Mesendoderm (in vitro differentiated cells): ENCODE measurements around the gene SLC44A1.

ENCODE experiments used
- DNase-seq: peaks from one replicate; pipeline ENCODE4 v3.0.0; 2013
- H2AK5ac ChIP-seq: 2 replicates; pipeline ENCODE4 v1.6.1; 2013; ENCODE audit warnings: low read length, inconsistent platforms
- H2BK120ac ChIP-seq: 2 replicates; pipeline ENCODE4 v1.6.1; 2013; ENCODE audit warnings: low read depth, mild to moderate bottlenecking, low read length, moderate library complexity, mixed read lengths
- H2BK15ac ChIP-seq: replicated peaks from 2 replicates; pipeline ENCODE4 v1.6.1; 2013; ENCODE audit warnings: low read depth, mild to moderate bottlenecking, moderate library complexity
- H2BK5ac ChIP-seq: 2 replicates; pipeline ENCODE4 v1.6.1; 2013; ENCODE audit warnings: low read length, inconsistent platforms
- H3K18ac ChIP-seq: 2 replicates; pipeline ENCODE4 v1.6.1; 2013; ENCODE audit warnings: mild to moderate bottlenecking, low read length, mixed read lengths
- H3K23ac ChIP-seq: one replicate; pipeline ENCODE4 v1.6.1; 2013; ENCODE audit warnings: low read length
- H3K27ac ChIP-seq: 2 replicates; pipeline ENCODE4 v1.5.1; 2013; ENCODE audit warnings: low read depth, mild to moderate bottlenecking, inconsistent platforms, low read length, moderate library complexity
- H3K27me3 ChIP-seq: 2 replicates; pipeline ENCODE4 v1.6.1; 2013; ENCODE audit warnings: low read length, control low read depth, mild to moderate bottlenecking, inconsistent platforms; ENCODE audit not compliant: insufficient read depth, poor library complexity
- H3K36me3 ChIP-seq: 2 replicates; pipeline ENCODE4 v1.6.1; 2013; ENCODE audit warnings: low read length, inconsistent platforms; ENCODE audit not compliant: control insufficient read depth, insufficient read depth
- H3K4ac ChIP-seq: one replicate; pipeline ENCODE4 v1.6.1; 2013; ENCODE audit warnings: low read depth, mild to moderate bottlenecking, low read length, moderate library complexity
- H3K4me1 ChIP-seq: 2 replicates; pipeline ENCODE4 v1.6.1; 2013; ENCODE audit warnings: low read depth, low read length, inconsistent platforms; ENCODE audit not compliant: control insufficient read depth
- H3K4me2 ChIP-seq: 2 replicates; pipeline ENCODE4 v1.6.1; 2013; ENCODE audit warnings: low read length
- H3K4me3 ChIP-seq: 2 replicates; pipeline ENCODE4 v1.5.1; 2013; ENCODE audit warnings: mild to moderate bottlenecking, low read length
- H3K56ac ChIP-seq: one replicate; pipeline ENCODE4 v1.6.1; 2013; ENCODE audit warnings: low read length
- H3K79me1 ChIP-seq: 2 replicates; pipeline ENCODE4 v1.6.1; 2013; ENCODE audit warnings: low read length, inconsistent platforms
- H3K79me2 ChIP-seq: 2 replicates; pipeline ENCODE4 v1.6.1; 2013; ENCODE audit warnings: mild to moderate bottlenecking, low read length; ENCODE audit not compliant: control insufficient read depth, insufficient read depth
- H3K9ac ChIP-seq: 2 replicates; pipeline ENCODE4 v1.6.1; 2013; ENCODE audit warnings: low read length, inconsistent platforms
- H4K5ac ChIP-seq: one replicate; pipeline ENCODE4 v1.6.1; 2013; ENCODE audit warnings: low read length
- H4K8ac ChIP-seq: one replicate; pipeline ENCODE4 v1.6.1; 2013; ENCODE audit warnings: low read depth, mild to moderate bottlenecking, control low read depth, low read length, moderate library complexity
- WGBS: extraction: QIAGEN DNeasy Blood & Tissue Kit; methylation state at CpG from one replicate; pipeline ENCODE4 v1.1.7; 2013; ENCODE audit warnings: low lambda C conversion rate, missing lambda C conversion rate; ENCODE audit not compliant: insufficient coverage; ENCODE audit errors: extremely low coverage; 5-methylcytosine and 5-hydroxymethylcytosine counted together

The SLC44A1 gene

GRCh38 chr9:105296445-105296844 is 52.0 kb downstream of the SLC44A1 start:
- no peak overlapping the region for H3K27ac ChIP-seq
- H4K8ac ChIP-seq, result no peak overlapping the region
- H2BK120ac ChIP-seq, result no peak overlapping the region
- no peak overlapping the region for H3K56ac ChIP-seq
- no peaks in the 10 kb centered on the region for H3K36me3 ChIP-seq
- no CpG with 5 or more reads among the region's 1 CpG for WGBS
- peaks cover 6% of the 10 kb centered on the region for H3K79me2 ChIP-seq
- H3K27me3 ChIP-seq, result no peaks in the 10 kb centered on the region
- no peak overlapping the region for H3K9ac ChIP-seq
- H2AK5ac ChIP-seq, result no peak overlapping the region
- H3K23ac ChIP-seq, result no peak overlapping the region
- H2BK15ac ChIP-seq, result no peak overlapping the region
- no peak overlapping the region for H4K5ac ChIP-seq
- no peak overlapping the region for H2BK5ac ChIP-seq
- no peak overlapping the region for H3K18ac ChIP-seq
- no peak overlapping the region for H3K4ac ChIP-seq
- peaks cover 4% of the 10 kb centered on the region for H3K79me1 ChIP-seq
- H3K4me2 ChIP-seq, result no peak overlapping the region
- no peak overlapping the region for H3K4me3 ChIP-seq
- H3K4me1 ChIP-seq, result peaks cover 12% of the 10 kb centered on the region
- DNase-seq, result no peak

GRCh38 chr9:105296877-105297287 is 52.4 kb downstream of the SLC44A1 start:
- H3K27ac ChIP-seq, result peak overlapping the region; percentile 25
- no peak overlapping the region for H3K18ac ChIP-seq
- no peaks in the 10 kb centered on the region for H3K27me3 ChIP-seq
- no peak overlapping the region for H3K4me2 ChIP-seq
- H3K79me1 ChIP-seq, result peaks cover 3% of the 10 kb centered on the region
- peak overlapping the region; percentile 85 for H2BK15ac ChIP-seq
- no peak overlapping the region for H3K23ac ChIP-seq
- peak overlapping the region; percentile 18 for H3K56ac ChIP-seq
- peaks cover 5% of the 10 kb centered on the region for H3K79me2 ChIP-seq
- peaks cover 10% of the 10 kb centered on the region for H3K4me1 ChIP-seq
- no peak overlapping the region for H4K8ac ChIP-seq
- no peak overlapping the region for H2BK120ac ChIP-seq
- H2BK5ac ChIP-seq, result no peak overlapping the region
- H4K5ac ChIP-seq, result no peak overlapping the region
- H3K4me3 ChIP-seq, result no peak overlapping the region
- no peak overlapping the region for H2AK5ac ChIP-seq
- peak; percentile 95 for DNase-seq
- WGBS, result no CpG with 5 or more reads among the region's 2 CpGs
- no peaks in the 10 kb centered on the region for H3K36me3 ChIP-seq
- no peak overlapping the region for H3K9ac ChIP-seq
- no peak overlapping the region for H3K4ac ChIP-seq

GRCh38 chr9:105297442-105298075 is 53.1 kb downstream of the SLC44A1 start:
- no peak overlapping the region for H3K23ac ChIP-seq

GRCh38 chr9:105299190-105299854 is 54.9 kb downstream of the SLC44A1 start:
- Histone ChIP-seq H3K4ac (peak overlapping the region; percentile 74), H3K79me1 (no peaks in the 10 kb centered on the region), H3K56ac (peak overlapping the region; percentile 39), H4K8ac (no peak overlapping the region), H2BK5ac (peak overlapping the region; percentile 40), H2BK120ac (peak overlapping the region; percentile 95), H3K9ac (no peak overlapping the region), H3K4me1 (peaks cover 12% of the 10 kb centered on the region), H3K79me2 (no peaks in the 10 kb centered on the region), H3K36me3 (no peaks in the 10 kb centered on the region), H3K4me2 (no peak overlapping the region), H3K23ac (no peak overlapping the region), H3K18ac (peak overlapping the region; percentile 95), H3K27ac (peak overlapping the region; percentile 46), H4K5ac (no peak overlapping the region), H2AK5ac (no peak overlapping the region), H3K27me3 (no peaks in the 10 kb centered on the region), H3K4me3 (no peak overlapping the region), H2BK15ac (peak overlapping the region; percentile 23)
- no CpG with 5 or more reads among the region's 7 CpGs for WGBS
- DNase-seq, result peak; percentile 94

More at GRCh38 chr9:105297442-105298075, 53.1 kb downstream of the SLC44A1 start:
- H3K56ac ChIP-seq, result peak overlapping the region; percentile 73
- H4K8ac ChIP-seq, result no peak overlapping the region
- no CpG with 5 or more reads among the region's 14 CpGs for WGBS
- peaks cover 4% of the 10 kb centered on the region for H3K79me2 ChIP-seq
- H3K4ac ChIP-seq, result peak overlapping the region; percentile 48
- peak overlapping the region; percentile 79 for H3K27ac ChIP-seq
- no peak overlapping the region for H3K4me2 ChIP-seq
- H4K5ac ChIP-seq, result no peak overlapping the region
- H3K36me3 ChIP-seq, result no peaks in the 10 kb centered on the region
- DNase-seq, result peak; percentile 91
- H3K4me3 ChIP-seq, result no peak overlapping the region
- no peak overlapping the region for H3K9ac ChIP-seq
- peak overlapping the region; percentile 95 for H3K18ac ChIP-seq
- no peaks in the 10 kb centered on the region for H3K27me3 ChIP-seq
- peak overlapping the region; percentile 48 for H2BK5ac ChIP-seq
- no peak overlapping the region for H2BK15ac ChIP-seq
- H3K79me1 ChIP-seq, result peaks cover 3% of the 10 kb centered on the region
- H2BK120ac ChIP-seq, result no peak overlapping the region
- H2AK5ac ChIP-seq, result no peak overlapping the region
- H3K4me1 ChIP-seq, result peaks cover 9% of the 10 kb centered on the region

GRCh38 chr9:105302728-105303127 is 58.3 kb downstream of the SLC44A1 start:
- H3K4me2 ChIP-seq, result no peak overlapping the region
- H4K5ac ChIP-seq, result no peak overlapping the region
- H3K27me3 ChIP-seq, result no peaks in the 10 kb centered on the region
- H3K9ac ChIP-seq, result no peak overlapping the region
- H3K23ac ChIP-seq, result no peak overlapping the region
- WGBS, result no CpG with 5 or more reads among the region's 2 CpGs
- no peak overlapping the region for H3K27ac ChIP-seq
- H3K56ac ChIP-seq, result no peak overlapping the region
- H2AK5ac ChIP-seq, result no peak overlapping the region
- no peaks in the 10 kb centered on the region for H3K79me2 ChIP-seq
- no peak overlapping the region for H2BK15ac ChIP-seq
- peak overlapping the region; percentile 84 for H3K18ac ChIP-seq
- H2BK5ac ChIP-seq, result no peak overlapping the region
- no peaks in the 10 kb centered on the region for H3K36me3 ChIP-seq
- DNase-seq, result peak; percentile 86
- H3K4ac ChIP-seq, result peak overlapping the region; percentile 55
- no peak overlapping the region for H4K8ac ChIP-seq
- H3K79me1 ChIP-seq, result no peaks in the 10 kb centered on the region
- H3K4me3 ChIP-seq, result no peak overlapping the region
- H2BK120ac ChIP-seq, result peak overlapping the region; percentile 56
- H3K4me1 ChIP-seq, result peaks cover 10% of the 10 kb centered on the region
